Lung (tissue), 12 donors: Measurements from ENCODE around the gene KANK4. TPM values are rescaled to one million over a fixed set of nuclear protein-coding genes. Genes with fewer than 3 reads are reported as not detected.
A peak's percentile ranks its signal among the peaks of the same experiment; 100 is the strongest.

ENCODE experiments used
- ATAC-seq: fragments of 200-7000 bp; cut with Tn5 transposase; one replicate; pipeline ENCODE4 v1.9.1; 2020; ENCODE audit warnings: moderate number of reproducible peaks; ENCODE audit not compliant: insufficient read depth, low FRiP score
- DNase-seq, 3 donors: peaks; one replicate each; pipeline ENCODE4 v3.0.0-alpha.2; 2013 to 2017
- H3K27ac ChIP-seq, 2 donors: one replicate each; pipeline ENCODE4 v1.5.1; 2013; ENCODE audit warnings: mild to moderate bottlenecking in 2 of 2, moderate library complexity in 2 of 2, control low read depth in 1 of 2, inconsistent platforms in 1 of 2, low read depth in 1 of 2, low read length in 1 of 2
- H3K27me3 ChIP-seq, 3 donors: one replicate each; pipeline ENCODE4 v1.5.1; 2013; ENCODE audit warnings: low read length in 2 of 3; ENCODE audit not compliant: control insufficient read depth in 3 of 3, insufficient read depth in 3 of 3
- H3K36me3 ChIP-seq, 4 donors: one replicate each; pipeline ENCODE4 v1.5.1; 2013; ENCODE audit warnings: low read length in 4 of 4, mild to moderate bottlenecking in 1 of 4, moderate library complexity in 1 of 4; ENCODE audit not compliant: control insufficient read depth in 4 of 4, insufficient read depth in 4 of 4
- H3K4me1 ChIP-seq, 5 donors: one replicate each; pipeline ENCODE4 v1.5.1; 2013; ENCODE audit warnings: low read length in 5 of 5, mild to moderate bottlenecking in 2 of 5, moderate library complexity in 1 of 5; ENCODE audit not compliant: control insufficient read depth in 5 of 5, insufficient read depth in 5 of 5
- H3K4me3 ChIP-seq: one replicate; pipeline ENCODE4 v1.5.1; 2013; ENCODE audit warnings: mild to moderate bottlenecking, control low read depth, moderate library complexity
- H3K9ac ChIP-seq, 2 donors: one replicate each; pipeline ENCODE4 v1.5.1; 2013; ENCODE audit warnings: low read length in 2 of 2, control low read depth in 1 of 2; ENCODE audit not compliant: insufficient read depth in 1 of 2
- H3K9me3 ChIP-seq, 4 donors: one replicate each; pipeline ENCODE4 v1.5.1; 2013; ENCODE audit warnings: low read length in 3 of 4, mild to moderate bottlenecking in 1 of 4, moderate library complexity in 1 of 4; ENCODE audit not compliant: control insufficient read depth in 4 of 4, insufficient read depth in 3 of 4
- CTCF ChIP-seq: IDR thresholded peaks from 2 replicates; pipeline ENCODE4 v1.5.1; 2012; ENCODE audit warnings: mild to moderate bottlenecking; ENCODE audit errors: control extremely low read depth, extremely low read depth
- WGBS, 2 donors: extraction: QIAGEN DNeasy Blood & Tissue Kit; methylation state at CpG; one replicate each; pipeline ENCODE4 v1.1.7; 2013; 5-methylcytosine and 5-hydroxymethylcytosine counted together
- polyA plus RNA-seq, 2 donors: library from polyadenylated mRNA; stranded (reverse); fragments of 200-250 nt; gene quantifications; one replicate each; pipeline ENCODE4 v1.2.1, GENCODE V29; 2013
- total RNA-seq, 2 donors: library from RNA; depleted of rRNA in 1 of 2; stranded (reverse); fragments of >200 nt in 1 of 2; gene quantifications; one replicate each; pipeline ENCODE4 v1.2.1, GENCODE V29; 2014 to 2021
- donor health status: control.
- donor health status: control.
- donor health status: Bipolar disorder and iron deficiency.
- donor health status: healthy.
- donor health status: DM: yes; HTN: yes; CAD: no.

Gene KANK4
- total and polyA plus RNA-seq, 4 donors: 0.10 to 11.4 (median 0.99) TPM

- DNase-seq (no peak), ATAC-seq (no peak)
- TF ChIP-seq CTCF: no peak
- H3K27ac ChIP-seq: no peak overlapping the region
- H3K27me3 ChIP-seq: no peaks in the 10 kb centered on the region
- H3K4me1 ChIP-seq: peaks cover 0 to 11% (median 0%) of the 10 kb centered on the region in 5 donors
- H3K36me3 ChIP-seq: no peaks in the 10 kb centered on the region
- H3K9me3 ChIP-seq: no peaks in the 10 kb centered on the region
- H3K4me3 ChIP-seq: no peak overlapping the region
- WGBS, 2 donors: 65 to 79% methylated on average over 5 of the region's 5 CpGs
- H3K9ac ChIP-seq: no peak overlapping the region
Measured at GRCh38 chr1:62294261-62294660, 25.0 kb downstream of the KANK4 start.

- no peaks in the 10 kb centered on the region for H3K36me3 ChIP-seq
- H3K9me3 ChIP-seq: no peaks in the 10 kb centered on the region
- ATAC-seq (no peak), DNase-seq (no peak)
- no peak for TF ChIP-seq CTCF
- H3K9ac ChIP-seq: no peak overlapping the region
- H3K27me3 ChIP-seq: peaks cover 0 to 2% (median 0%) of the 10 kb centered on the region in 3 donors
- H3K4me1 ChIP-seq: peaks cover 0 to 26% (median 13%) of the 10 kb centered on the region in 5 donors
- WGBS, 2 donors: 45 to 74% methylated on average over 4 of the region's 4 CpGs
- no peak overlapping the region for H3K27ac ChIP-seq
- no peak overlapping the region for H3K4me3 ChIP-seq
Measured at GRCh38 chr1:62288662-62289061, 30.6 kb downstream of the KANK4 start.

- peaks cover 0 to 30% (median 17%) of the 10 kb centered on the region in 5 donors for H3K4me1 ChIP-seq
- no peak overlapping the region for H3K9ac ChIP-seq
- no peak overlapping the region for H3K4me3 ChIP-seq
- TF ChIP-seq CTCF: no peak
- H3K9me3 ChIP-seq: no peaks in the 10 kb centered on the region
- H3K27ac ChIP-seq: no peak overlapping the region
- no peaks in the 10 kb centered on the region for H3K36me3 ChIP-seq
- H3K27me3 ChIP-seq: peaks cover 0 to 2% (median 0%) of the 10 kb centered on the region in 3 donors
- no peak for DNase-seq
- 97 to 98% methylated on average over 2 of the region's 2 CpGs for WGBS, 2 donors
- ATAC-seq: no peak
Measured at GRCh38 chr1:62288224-62288623, 31.0 kb downstream of the KANK4 start.

GRCh38 chr1:62286786-62287224 is 32.4 kb downstream of the KANK4 start:
- peaks cover 0 to 31% (median 19%) of the 10 kb centered on the region in 5 donors for H3K4me1 ChIP-seq
- H3K36me3 ChIP-seq: no peaks in the 10 kb centered on the region
- TF ChIP-seq CTCF: no peak
- no peak overlapping the region for H3K4me3 ChIP-seq
- 23 to 35% methylated on average over 9 of the region's 9 CpGs for WGBS, 2 donors
- H3K9me3 ChIP-seq: no peaks in the 10 kb centered on the region
- H3K9ac ChIP-seq: no peak overlapping the region
- no peak for ATAC-seq
- peaks cover 0 to 2% (median 0%) of the 10 kb centered on the region in 3 donors for H3K27me3 ChIP-seq
- H3K27ac ChIP-seq: no peak overlapping the region
- DNase-seq: peak in 1 of 3 donors; percentile 44
